GM12878 (cell line): ENCODE measurements around the gene RPLP2.

Experiments used
- EP300 ChIP-seq, 2 experiments: fragments of 150-350 bp in 1 of 2; IDR thresholded peaks; 2 replicates each; pipeline ENCODE4 v1.6.1; 2011 to 2012; ENCODE audit warnings: low read depth in 2 of 2, low read length in 2 of 2, borderline replicate concordance in 1 of 2, improper control_type of control experiment in 1 of 2, inconsistent platforms in 1 of 2; ENCODE audit not compliant: control insufficient read depth in 1 of 2
- EZH2 ChIP-seq: IDR thresholded peaks from 2 replicates; pipeline ENCODE4 v1.6.1; 2012; ENCODE audit warnings: low read depth, mild to moderate bottlenecking, control low read depth, inconsistent platforms, low read length, borderline replicate concordance; ENCODE audit not compliant: control insufficient read depth
- MYC ChIP-seq: IDR thresholded peaks from 2 replicates; pipeline ENCODE4 v1.6.1; 2011; ENCODE audit warnings: mild to moderate bottlenecking, low read length, moderate library complexity, inconsistent platforms; ENCODE audit not compliant: insufficient read depth, insufficient replicate concordance, insufficient read length, severe bottlenecking
- NR2C2 ChIP-seq: IDR thresholded peaks from 2 replicates; pipeline ENCODE4 v1.6.1; 2011; ENCODE audit warnings: borderline replicate concordance, low read depth; ENCODE audit not compliant: control insufficient read depth, insufficient read length
- NR2F1 ChIP-seq: fragments of 450-650 bp; conservative IDR thresholded peaks from 2 replicates; pipeline ENCODE4 v1.6.1; 2017; ENCODE audit warnings: mild to moderate bottlenecking
- PML ChIP-seq: IDR thresholded peaks from 2 replicates; pipeline ENCODE4 v1.6.1; 2012; ENCODE audit warnings: low read length, inconsistent platforms
- POLR2A ChIP-seq: IDR thresholded peaks from 2 replicates; pipeline ENCODE4 v1.6.1; 2011; ENCODE audit warnings: low read depth, mild to moderate bottlenecking, low read length
- POLR2AphosphoS5 ChIP-seq: IDR thresholded peaks from 2 replicates; pipeline ENCODE4 v1.6.1; 2011; ENCODE audit warnings: mild to moderate bottlenecking, low read length, inconsistent platforms
- RAD21 ChIP-seq: IDR thresholded peaks from 2 replicates; pipeline ENCODE4 v1.6.1; 2011; ENCODE audit warnings: mild to moderate bottlenecking, low read depth, low read length, moderate library complexity; ENCODE audit not compliant: insufficient read depth
- TCF7 ChIP-seq: IDR thresholded peaks from 2 replicates; pipeline ENCODE4 v1.6.1; 2014; ENCODE audit warnings: antibody characterized with exemption, borderline replicate concordance
- YY1 ChIP-seq: IDR thresholded peaks from 2 replicates; pipeline ENCODE4 v1.6.1; 2011; ENCODE audit warnings: low read depth, mild to moderate bottlenecking, low read length
- TF ChIP-seq, protein P1 (sequence below): fragments of 450-650 bp; IDR thresholded peaks from 2 replicates; pipeline ENCODE4 v1.6.1; 2017; ENCODE audit warnings: mild to moderate bottlenecking
- TF ChIP-seq, protein P2 (sequence below), 3 experiments: IDR thresholded peaks in 2 of 3; conservative IDR thresholded peaks in 1 of 3; 2 replicates each; pipeline ENCODE4 v1.5.1; 2011; ENCODE audit warnings: low read depth in 3 of 3, low read length in 3 of 3, mild to moderate bottlenecking in 3 of 3, control low read depth in 2 of 3, moderate library complexity in 2 of 3, inconsistent platforms in 1 of 3, mixed read lengths in 1 of 3; ENCODE audit not compliant: control insufficient read depth in 2 of 3, insufficient read depth in 1 of 3; ENCODE audit errors: extremely low read depth in 1 of 3
- TF ChIP-seq, protein P3 (sequence below): IDR thresholded peaks from 2 replicates; pipeline ENCODE4 v1.6.1; 2012; ENCODE audit warnings: low read depth, low read length, improper control_type of control experiment

GRCh38 chr11:826227-826621, 16.5 kb downstream of the RPLP2 start:
- TF ChIP-seq, protein P1, sequence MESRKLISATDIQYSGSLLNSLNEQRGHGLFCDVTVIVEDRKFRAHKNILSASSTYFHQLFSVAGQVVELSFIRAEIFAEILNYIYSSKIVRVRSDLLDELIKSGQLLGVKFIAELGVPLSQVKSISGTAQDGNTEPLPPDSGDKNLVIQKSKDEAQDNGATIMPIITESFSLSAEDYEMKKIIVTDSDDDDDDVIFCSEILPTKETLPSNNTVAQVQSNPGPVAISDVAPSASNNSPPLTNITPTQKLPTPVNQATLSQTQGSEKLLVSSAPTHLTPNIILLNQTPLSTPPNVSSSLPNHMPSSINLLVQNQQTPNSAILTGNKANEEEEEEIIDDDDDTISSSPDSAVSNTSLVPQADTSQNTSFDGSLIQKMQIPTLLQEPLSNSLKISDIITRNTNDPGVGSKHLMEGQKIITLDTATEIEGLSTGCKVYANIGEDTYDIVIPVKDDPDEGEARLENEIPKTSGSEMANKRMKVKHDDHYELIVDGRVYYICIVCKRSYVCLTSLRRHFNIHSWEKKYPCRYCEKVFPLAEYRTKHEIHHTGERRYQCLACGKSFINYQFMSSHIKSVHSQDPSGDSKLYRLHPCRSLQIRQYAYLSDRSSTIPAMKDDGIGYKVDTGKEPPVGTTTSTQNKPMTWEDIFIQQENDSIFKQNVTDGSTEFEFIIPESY = no peak
- TF ChIP-seq TCF7 (no peak), NR2C2 (no peak), PML (no peak), POLR2A (no peak), EZH2 (no peak), RAD21 (no peak), POLR2AphosphoS5 (no peak), EP300 (IDR thresholded peaks at IDR 0.05; ENCODE audit: borderline replicate concordance in 1 of 2, control insufficient read depth in 1 of 2, low read depth in 2 of 2, low read length in 2 of 2) (no peak), MYC (no peak), NR2F1 (no peak), YY1 (no peak)
- TF ChIP-seq, protein P2, sequence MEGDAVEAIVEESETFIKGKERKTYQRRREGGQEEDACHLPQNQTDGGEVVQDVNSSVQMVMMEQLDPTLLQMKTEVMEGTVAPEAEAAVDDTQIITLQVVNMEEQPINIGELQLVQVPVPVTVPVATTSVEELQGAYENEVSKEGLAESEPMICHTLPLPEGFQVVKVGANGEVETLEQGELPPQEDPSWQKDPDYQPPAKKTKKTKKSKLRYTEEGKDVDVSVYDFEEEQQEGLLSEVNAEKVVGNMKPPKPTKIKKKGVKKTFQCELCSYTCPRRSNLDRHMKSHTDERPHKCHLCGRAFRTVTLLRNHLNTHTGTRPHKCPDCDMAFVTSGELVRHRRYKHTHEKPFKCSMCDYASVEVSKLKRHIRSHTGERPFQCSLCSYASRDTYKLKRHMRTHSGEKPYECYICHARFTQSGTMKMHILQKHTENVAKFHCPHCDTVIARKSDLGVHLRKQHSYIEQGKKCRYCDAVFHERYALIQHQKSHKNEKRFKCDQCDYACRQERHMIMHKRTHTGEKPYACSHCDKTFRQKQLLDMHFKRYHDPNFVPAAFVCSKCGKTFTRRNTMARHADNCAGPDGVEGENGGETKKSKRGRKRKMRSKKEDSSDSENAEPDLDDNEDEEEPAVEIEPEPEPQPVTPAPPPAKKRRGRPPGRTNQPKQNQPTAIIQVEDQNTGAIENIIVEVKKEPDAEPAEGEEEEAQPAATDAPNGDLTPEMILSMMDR (IDR thresholded peaks at IDR 0.05 in 2 of 3, conservative IDR thresholded peaks at IDR 0.05 in 1 of 3; ENCODE audit: control insufficient read depth in 2 of 3, extremely low read depth in 1 of 3, insufficient read depth in 1 of 3, low read depth in 3 of 3, low read length in 3 of 3) = no peak
- TF ChIP-seq, protein P3, sequence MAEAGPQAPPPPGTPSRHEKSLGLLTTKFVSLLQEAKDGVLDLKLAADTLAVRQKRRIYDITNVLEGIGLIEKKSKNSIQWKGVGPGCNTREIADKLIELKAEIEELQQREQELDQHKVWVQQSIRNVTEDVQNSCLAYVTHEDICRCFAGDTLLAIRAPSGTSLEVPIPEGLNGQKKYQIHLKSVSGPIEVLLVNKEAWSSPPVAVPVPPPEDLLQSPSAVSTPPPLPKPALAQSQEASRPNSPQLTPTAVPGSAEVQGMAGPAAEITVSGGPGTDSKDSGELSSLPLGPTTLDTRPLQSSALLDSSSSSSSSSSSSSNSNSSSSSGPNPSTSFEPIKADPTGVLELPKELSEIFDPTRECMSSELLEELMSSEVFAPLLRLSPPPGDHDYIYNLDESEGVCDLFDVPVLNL = no peak
